ENCODE measurements around the gene FHOD3. TPM values are rescaled to one million over a fixed set of nuclear protein-coding genes. Genes with fewer than 3 reads are reported as not detected.

Gene FHOD3
- total and polyA plus RNA-seq, 2 of the 8 experiments (the other 6 are each of a cell fraction or from before 2014, with no cell fraction given): 9.7 to 10.5 TPM

DNA sequence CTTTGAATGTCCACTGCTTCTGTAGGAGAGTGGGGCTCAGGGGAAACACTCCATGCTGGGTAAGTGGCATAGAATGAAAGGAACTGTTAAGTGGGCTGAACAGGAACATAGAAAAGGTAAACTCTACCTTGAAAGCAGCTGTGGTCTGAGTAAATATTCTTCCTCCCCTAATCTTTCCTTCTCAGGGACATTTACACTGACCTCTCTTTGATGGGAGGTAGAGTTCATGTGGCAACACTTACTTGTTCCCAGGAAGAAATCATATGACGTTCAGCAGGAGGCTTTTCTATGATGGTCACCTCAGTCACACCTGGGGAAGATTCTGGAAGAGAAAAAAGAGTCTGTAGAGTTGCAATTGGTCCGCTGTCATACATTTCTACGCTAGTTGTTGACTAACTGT, 521.1 kb downstream of the FHOD3 start:
- H3K79me2 ChIP-seq (ENCODE audit: control insufficient read depth in 1 of 2, insufficient read depth in 2 of 2, low read length in 2 of 2): no peaks in the 10 kb centered on the region
- H2AK5ac ChIP-seq (ENCODE audit: low read depth, low read length): no peak overlapping the region
- no peak overlapping the region for H3K14ac ChIP-seq (ENCODE audit: insufficient read length)
- no peak overlapping the region for H2BK12ac ChIP-seq (ENCODE audit: low read depth, low read length)
- H4K91ac ChIP-seq (replicated peaks; ENCODE audit: insufficient read length, low read length): no peak overlapping the region
- H2BK15ac ChIP-seq (ENCODE audit: low read length): no peak overlapping the region
- no peaks in the 10 kb centered on the region for H4K20me1 ChIP-seq (replicated peaks in 1 of 2; ENCODE audit: control insufficient read depth in 1 of 2, insufficient read depth in 2 of 2, low read length in 2 of 2)
- H3K9me3 ChIP-seq (ENCODE audit: insufficient read depth in 2 of 2, low read depth in 1 of 2, low read length in 1 of 2): no peaks in the 10 kb centered on the region
- H3K4me2 ChIP-seq (ENCODE audit: insufficient read depth in 1 of 2, low read depth in 2 of 2, low read length in 2 of 2): no peak overlapping the region
- 91% methylated on average over 3 of the region's 3 CpGs; no CpG with 5 or more reads in 1 of the 2 experiments for WGBS, 2 experiments (ENCODE audit: extremely low coverage in 1 of 2, insufficient coverage in 1 of 2, insufficient read length in 1 of 2, insufficient replicate concordance in 2 of 2, low coverage in 1 of 2, low lambda C conversion rate in 2 of 2, missing lambda C conversion rate in 1 of 2)
- no peak overlapping the region for H4K8ac ChIP-seq (ENCODE audit: extremely low read depth, insufficient read depth, low read length)
- no peak overlapping the region for H2BK120ac ChIP-seq (replicated peaks; ENCODE audit: low read depth, low read length)
- no peak overlapping the region for H3K27ac ChIP-seq (ENCODE audit: low read depth, low read length)
- no peak overlapping the region for H3K9ac ChIP-seq (replicated peaks in 1 of 4; ENCODE audit: extremely low read depth in 1 of 4, low read depth in 3 of 4, low read length in 3 of 4)
- peaks cover 2% of the 10 kb centered on the region; the same call in 1 of the 2 replicates for H3K79me1 ChIP-seq (ENCODE audit: low read depth, low read length)
- ChIA-PET POLR2A (ENCODE audit: partially characterized antibody) (interaction anchor here (1.1 kb wide), 1 partner anchor 11 kb away, joined by 3 read pairs; no protein-coding TSS in a partner anchor), CTCF (ENCODE audit: partially characterized antibody) (interaction anchor here (0.6 to 1.2 kb wide), 3 partner anchors 10 to 266 kb away, joined by 3 to 6 read pairs (median 4); partner anchors contain the start of genes KIAA1328 and TPGS2)
- no peak overlapping the region for H3K23ac ChIP-seq (ENCODE audit: insufficient read length)
- H2BK5ac ChIP-seq (ENCODE audit: low read depth, low read length): no peak overlapping the region
- no peaks in the 10 kb centered on the region for H3K23me2 ChIP-seq (ENCODE audit: low read depth, low read length)
- no peak overlapping the region for H4K5ac ChIP-seq (ENCODE audit: insufficient read length, low read depth, low read length)
- no peaks in the 10 kb centered on the region for H3K27me3 ChIP-seq (replicated peaks in 1 of 4; ENCODE audit: control insufficient read depth in 3 of 4, extremely low read depth in 1 of 4, insufficient read depth in 3 of 4, low read length in 3 of 4)
- FAIRE-seq (no peak), DNase-seq (ENCODE audit: low read depth in 1 of 2, low spot score in 2 of 2) (no peak)
- H3K56ac ChIP-seq (replicated peaks; ENCODE audit: insufficient read length, low read depth, low read length): no peak overlapping the region
- no peak overlapping the region for H3K4ac ChIP-seq (replicated peaks; ENCODE audit: insufficient read length, low read depth, low read length)
- H3K4me1 ChIP-seq (replicated peaks in 1 of 4; ENCODE audit: control insufficient read depth in 3 of 4, insufficient read depth in 4 of 4, low read length in 3 of 4): no peaks in the 10 kb centered on the region
- H3K4me3 ChIP-seq (ENCODE audit: extremely low read depth in 1 of 4, insufficient read depth in 2 of 4, low read depth in 3 of 4, low read length in 4 of 4): no peak overlapping the region
- peaks cover 8 to 36% (median 22%) of the 10 kb centered on the region in 4 experiments; a peak in 7 of 8 replicates for H3K36me3 ChIP-seq (ENCODE audit: control insufficient read depth in 2 of 4, insufficient read depth in 4 of 4, low read length in 3 of 4)
- H2BK20ac ChIP-seq (ENCODE audit: low read length): no peak overlapping the region
- no peak overlapping the region for H2AFZ ChIP-seq (ENCODE audit: low read length)
- no peak overlapping the region for H3K18ac ChIP-seq (ENCODE audit: extremely low read depth, low read length)
- no peak for TF ChIP-seq GTF2F1 (IDR thresholded peaks at IDR 0.05; ENCODE audit: borderline replicate concordance, low read depth, low read length)
